Measurements from ENCODE around the gene NAA10. TPM values are rescaled to one million over a fixed set of nuclear protein-coding genes. Genes with fewer than 3 reads are reported as not detected.

The NAA10 gene
- total and polyA plus RNA-seq, 4 donors = 33.1 to 146 (median 104) TPM

GRCh38 chrX:153957224-153957623 is 22.4 kb upstream of the NAA10 start:
- 80 to 93% methylated on average over 14 to 17 of the region's 17 CpGs for WGBS, 2 donors
- no peak overlapping the region for H3K9ac ChIP-seq (ENCODE audit: insufficient read depth in 1 of 2, low read length in 2 of 2)
- no peak for TF ChIP-seq CTCF (IDR thresholded peaks at IDR 0.05; ENCODE audit: control extremely low read depth, extremely low read depth)
- H3K9me3 ChIP-seq (ENCODE audit: control insufficient read depth in 4 of 4, insufficient read depth in 3 of 4, low read length in 3 of 4) = no peaks in the 10 kb centered on the region
- ATAC-seq (ENCODE audit: insufficient read depth, low FRiP score) (no peak), DNase-seq (no peak)
- peaks cover 25 to 85% (median 43%) of the 10 kb centered on the region in 4 donors for H3K36me3 ChIP-seq (ENCODE audit: control insufficient read depth in 4 of 4, insufficient read depth in 4 of 4, low read length in 4 of 4)
- H3K4me1 ChIP-seq (ENCODE audit: control insufficient read depth in 5 of 5, insufficient read depth in 5 of 5, low read length in 5 of 5) = no peaks in the 10 kb centered on the region
- no peaks in the 10 kb centered on the region for H3K27me3 ChIP-seq (ENCODE audit: control insufficient read depth in 3 of 3, insufficient read depth in 3 of 3, low read length in 2 of 3)
- no peak overlapping the region for H3K27ac ChIP-seq (ENCODE audit: low read depth in 1 of 2, low read length in 1 of 2)
- no peak overlapping the region for H3K4me3 ChIP-seq

- Histone ChIP-seq H3K9me3 (ENCODE audit: control insufficient read depth in 4 of 4, insufficient read depth in 3 of 4, low read length in 3 of 4) (no peaks in the 10 kb centered on the region), H3K27me3 (ENCODE audit: control insufficient read depth in 3 of 3, insufficient read depth in 3 of 3, low read length in 2 of 3) (no peaks in the 10 kb centered on the region), H3K4me3 (no peak overlapping the region), H3K27ac (ENCODE audit: low read depth in 1 of 2, low read length in 1 of 2) (no peak overlapping the region), H3K9ac (ENCODE audit: insufficient read depth in 1 of 2, low read length in 2 of 2) (no peak overlapping the region), H3K36me3 (ENCODE audit: control insufficient read depth in 4 of 4, insufficient read depth in 4 of 4, low read length in 4 of 4) (peaks cover 21 to 85% (median 41%) of the 10 kb centered on the region in 4 donors), H3K4me1 (ENCODE audit: control insufficient read depth in 5 of 5, insufficient read depth in 5 of 5, low read length in 5 of 5) (no peaks in the 10 kb centered on the region)
- DNase-seq = no peak
- TF ChIP-seq CTCF (IDR thresholded peaks at IDR 0.05; ENCODE audit: control extremely low read depth, extremely low read depth) = no peak
- no peak for ATAC-seq (ENCODE audit: insufficient read depth, low FRiP score)
- WGBS, 2 donors = 76 to 93% methylated on average over 28 to 35 of the region's 35 CpGs
Measured at GRCh38 chrX:153956044-153956907, 21.4 kb upstream of the NAA10 start.

- Histone ChIP-seq H3K4me1 (ENCODE audit: control insufficient read depth in 5 of 5, insufficient read depth in 5 of 5, low read length in 5 of 5) (no peaks in the 10 kb centered on the region), H3K27me3 (ENCODE audit: control insufficient read depth in 3 of 3, insufficient read depth in 3 of 3, low read length in 2 of 3) (no peaks in the 10 kb centered on the region), H3K4me3 (no peak overlapping the region), H3K36me3 (ENCODE audit: control insufficient read depth in 4 of 4, insufficient read depth in 4 of 4, low read length in 4 of 4) (peaks cover 21 to 89% (median 46%) of the 10 kb centered on the region in 4 donors), H3K9ac (ENCODE audit: insufficient read depth in 1 of 2, low read length in 2 of 2) (no peak overlapping the region), H3K27ac (ENCODE audit: low read depth in 1 of 2, low read length in 1 of 2) (no peak overlapping the region), H3K9me3 (ENCODE audit: control insufficient read depth in 4 of 4, insufficient read depth in 3 of 4, low read length in 3 of 4) (no peaks in the 10 kb centered on the region)
- no peak for ATAC-seq (ENCODE audit: insufficient read depth, low FRiP score)
- no peak for DNase-seq
- TF ChIP-seq CTCF (IDR thresholded peaks at IDR 0.05; ENCODE audit: control extremely low read depth, extremely low read depth) = no peak
- WGBS, 2 donors = 74 to 91% methylated on average over 6 to 12 of the region's 12 CpGs
Measured at GRCh38 chrX:153955228-153955732, 20.4 kb upstream of the NAA10 start.

All from lung (tissue), 12 donors.